ENCODE measurements around the gene PDGFRB. TPM values are rescaled to one million over a fixed set of nuclear protein-coding genes. Genes with fewer than 3 reads are reported as not detected.

PDGFRB gene
- total RNA-seq, 3 donors from 2014 or later = 53.7 to 243 (median 146) TPM

DNA sequence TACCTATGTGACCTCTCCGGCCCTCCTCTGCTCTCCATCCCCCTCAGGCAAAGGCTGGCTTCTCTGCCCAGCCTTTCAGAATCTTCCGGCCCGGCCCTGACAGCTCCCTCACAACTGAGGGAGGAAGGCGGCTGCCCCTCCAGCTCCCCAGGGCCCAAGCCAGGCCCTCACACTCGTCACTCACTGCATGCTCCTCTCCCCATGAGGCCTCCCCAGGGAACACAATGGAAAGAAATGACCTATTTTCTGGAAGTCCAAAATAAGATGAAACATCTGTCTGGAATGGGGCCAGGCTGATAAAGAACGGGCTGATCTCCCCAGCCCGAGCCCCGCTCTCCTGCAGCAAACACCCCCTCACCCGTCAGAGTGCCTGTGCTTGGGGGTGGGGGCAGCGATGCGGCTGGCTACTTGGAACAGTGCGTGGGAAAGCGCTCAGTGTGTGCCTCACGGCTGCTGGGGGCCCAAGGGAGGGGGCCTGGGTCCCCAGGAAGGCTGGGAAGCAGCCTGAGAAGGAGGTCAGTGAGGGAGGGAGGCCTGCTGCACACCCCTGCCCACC, 11.3 kb downstream of the PDGFRB start:
- Histone ChIP-seq H3K9me3 (no peaks in the 10 kb centered on the region), H3K4me1 (peaks cover 0 to 4% of the 10 kb centered on the region in 2 donors), H3K27ac (peak overlapping the region; percentile 73 to 86), H3K4me3 (peak overlapping the region; percentile 20 to 57 (median 23)), H3K27me3 (no peaks in the 10 kb centered on the region), H3K36me3 (no peaks in the 10 kb centered on the region)
- intact Hi-C loops (cut with DNase I; ENCODE audit: low total_unique reads) = no loop called here
- DNase-seq (ENCODE audit: low spot score in 2 of 2) = no peak
- TF ChIP-seq POLR2AphosphoS5 (IDR thresholded peaks at IDR 0.05) = peak; percentile 22 to 61 (median 49)
- no peak for TF ChIP-seq POLR2A (IDR thresholded peaks at IDR 0.05)

DNA sequence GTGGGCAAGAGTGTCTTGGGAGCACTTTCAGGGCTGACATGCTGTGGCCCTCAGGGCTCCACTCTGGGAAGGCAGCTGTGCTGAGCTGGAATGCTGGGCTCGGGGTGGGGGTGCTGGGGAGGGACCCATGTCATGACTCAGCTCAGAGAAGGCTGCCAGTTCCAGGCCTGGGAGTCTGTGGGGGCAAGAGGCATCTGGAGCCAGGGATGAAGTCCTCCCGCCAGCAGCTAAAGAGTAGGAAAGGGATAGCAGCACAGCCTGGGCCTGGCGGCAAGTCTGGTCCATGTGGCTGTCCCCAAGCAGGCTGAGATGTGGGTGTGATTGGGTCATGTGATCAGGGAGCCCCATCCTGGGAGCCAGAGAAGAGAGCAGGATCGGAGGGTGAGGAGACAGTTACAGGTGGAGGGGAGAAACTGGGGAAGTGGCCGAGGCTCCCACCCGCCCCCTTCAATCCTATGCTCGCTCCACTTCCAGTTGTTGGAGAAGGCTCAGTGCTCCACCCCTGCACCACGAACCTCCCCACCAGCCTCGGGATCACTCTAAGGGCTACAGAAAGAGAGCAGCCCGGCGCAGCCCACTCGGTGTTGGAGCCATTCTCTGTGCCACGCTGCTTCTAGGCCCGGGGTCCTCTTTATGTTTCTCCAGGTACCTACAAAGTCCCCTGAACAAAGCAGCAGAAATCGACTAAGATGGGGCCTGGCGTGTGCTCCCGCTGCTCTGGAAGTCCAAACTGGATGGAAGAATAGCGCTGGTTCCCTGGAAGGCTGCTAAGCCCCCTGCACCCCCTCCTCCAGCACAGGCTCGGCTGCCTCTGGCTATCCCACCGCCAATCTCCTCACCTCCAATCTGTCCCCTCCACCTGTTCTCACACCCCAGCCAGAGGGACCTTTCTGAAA, 12.0 kb downstream of the PDGFRB start:
- Histone ChIP-seq H3K4me1 (peaks cover 4% of the 10 kb centered on the region in 2 donors), H3K27ac (peak overlapping the region; percentile 73 to 86), H3K27me3 (no peaks in the 10 kb centered on the region), H3K36me3 (no peaks in the 10 kb centered on the region), H3K9me3 (no peaks in the 10 kb centered on the region), H3K4me3 (peak overlapping the region; percentile 20 to 57 (median 23))
- peak; percentile 37 to 62 for DNase-seq (ENCODE audit: low spot score in 2 of 2)
- intact Hi-C loops (cut with DNase I; ENCODE audit: low total_unique reads) = no loop called here
- TF ChIP-seq POLR2AphosphoS5 (IDR thresholded peaks at IDR 0.05) = peak in 1 of 3 donors; percentile 39
- TF ChIP-seq POLR2A (IDR thresholded peaks at IDR 0.05) = no peak

- Histone ChIP-seq H3K27ac (peak overlapping the region; percentile 73 to 86), H3K9me3 (no peaks in the 10 kb centered on the region), H3K36me3 (no peaks in the 10 kb centered on the region), H3K4me3 (peak overlapping the region in 2 of 3 donors; percentile 23 to 57), H3K27me3 (no peaks in the 10 kb centered on the region), H3K4me1 (peaks cover 6 to 11% of the 10 kb centered on the region in 2 donors)
- intact Hi-C loops (cut with DNase I; ENCODE audit: low total_unique reads) = no loop called here
- TF ChIP-seq POLR2A (IDR thresholded peaks at IDR 0.05) (no peak), POLR2AphosphoS5 (IDR thresholded peaks at IDR 0.05) (peak; percentile 32 to 69 (median 51))
- TF ChIP-seq, protein P1, sequence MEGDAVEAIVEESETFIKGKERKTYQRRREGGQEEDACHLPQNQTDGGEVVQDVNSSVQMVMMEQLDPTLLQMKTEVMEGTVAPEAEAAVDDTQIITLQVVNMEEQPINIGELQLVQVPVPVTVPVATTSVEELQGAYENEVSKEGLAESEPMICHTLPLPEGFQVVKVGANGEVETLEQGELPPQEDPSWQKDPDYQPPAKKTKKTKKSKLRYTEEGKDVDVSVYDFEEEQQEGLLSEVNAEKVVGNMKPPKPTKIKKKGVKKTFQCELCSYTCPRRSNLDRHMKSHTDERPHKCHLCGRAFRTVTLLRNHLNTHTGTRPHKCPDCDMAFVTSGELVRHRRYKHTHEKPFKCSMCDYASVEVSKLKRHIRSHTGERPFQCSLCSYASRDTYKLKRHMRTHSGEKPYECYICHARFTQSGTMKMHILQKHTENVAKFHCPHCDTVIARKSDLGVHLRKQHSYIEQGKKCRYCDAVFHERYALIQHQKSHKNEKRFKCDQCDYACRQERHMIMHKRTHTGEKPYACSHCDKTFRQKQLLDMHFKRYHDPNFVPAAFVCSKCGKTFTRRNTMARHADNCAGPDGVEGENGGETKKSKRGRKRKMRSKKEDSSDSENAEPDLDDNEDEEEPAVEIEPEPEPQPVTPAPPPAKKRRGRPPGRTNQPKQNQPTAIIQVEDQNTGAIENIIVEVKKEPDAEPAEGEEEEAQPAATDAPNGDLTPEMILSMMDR (IDR thresholded peaks at IDR 0.05) = no peak
- DNase-seq (ENCODE audit: low spot score in 2 of 2) = no peak
Measured at GRCh38 chr5:150142959-150143349, 12.7 kb downstream of the PDGFRB start.

- Histone ChIP-seq H3K36me3 (no peaks in the 10 kb centered on the region), H3K4me1 (peaks cover 11% of the 10 kb centered on the region in 2 donors)
- DNase-seq (ENCODE audit: low spot score in 2 of 2) = no peak
Measured at GRCh38 chr5:150142185-150142958, 13.3 kb downstream of the PDGFRB start.

GRCh38 chr5:150141544-150142184, 14.0 kb downstream of the PDGFRB start:
- no peaks in the 10 kb centered on the region for H3K9me3 ChIP-seq
- H3K27me3 ChIP-seq = no peaks in the 10 kb centered on the region
- intact Hi-C loops (cut with DNase I; ENCODE audit: low total_unique reads) = no loop called here
- peak overlapping the region in 1 of 3 donors; percentile 22 for H3K4me3 ChIP-seq
- TF ChIP-seq POLR2A (IDR thresholded peaks at IDR 0.05) (no peak), POLR2AphosphoS5 (IDR thresholded peaks at IDR 0.05) (no peak)
- TF ChIP-seq, protein P1 (IDR thresholded peaks at IDR 0.05) = no peak
- H3K27ac ChIP-seq = peak overlapping the region; percentile 73 to 86
- H3K4me1 ChIP-seq = peaks cover 11 to 14% of the 10 kb centered on the region in 2 donors
- H3K36me3 ChIP-seq = no peaks in the 10 kb centered on the region
- DNase-seq (ENCODE audit: low spot score in 2 of 2) = no peak

More at GRCh38 chr5:150142185-150142958, 13.3 kb downstream of the PDGFRB start:
- Histone ChIP-seq H3K4me3 (peak overlapping the region in 1 of 3 donors; percentile 22), H3K27ac (peak overlapping the region; percentile 73 to 86), H3K27me3 (no peaks in the 10 kb centered on the region), H3K9me3 (no peaks in the 10 kb centered on the region)
- intact Hi-C loops (cut with DNase I; ENCODE audit: low total_unique reads) = no loop called here
- TF ChIP-seq, protein P1 (IDR thresholded peaks at IDR 0.05) = no peak
- TF ChIP-seq POLR2A (IDR thresholded peaks at IDR 0.05) = no peak
- TF ChIP-seq POLR2AphosphoS5 (IDR thresholded peaks at IDR 0.05) = no peak

All from breast epithelium (tissue), 4 donors.